RWPE2 (cell line): ENCODE results near the gene RSPH3.

Source experiments
- ATAC-seq: fragments of 200-7000 bp; cut with Tn5 transposase; 3 replicates; pipeline ENCODE4 v1.9.1; 2021; ENCODE audit warnings: low read depth
- DNase-seq: peaks from one replicate; pipeline ENCODE4 v3.0.0-alpha.2; 2020; ENCODE audit warnings: low spot score
- H3K27ac ChIP-seq: fragments of 450-650 bp; 2 replicates; pipeline ENCODE4 v1.5.1; 2017; ENCODE audit warnings: mild to moderate bottlenecking; ENCODE audit not compliant: poor library complexity, severe bottlenecking
- H3K27me3 ChIP-seq: fragments of 250-450 bp; sonication (Bioruptor Pico); 2 replicates; pipeline ENCODE4 v1.5.1; 2021; ENCODE audit warnings: mild to moderate bottlenecking, moderate library complexity; ENCODE audit not compliant: insufficient read depth, poor library complexity, severe bottlenecking
- H3K36me3 ChIP-seq: fragments of 250-450 bp; sonication (Bioruptor Pico); 2 replicates; pipeline ENCODE4 v1.5.1; 2020; ENCODE audit warnings: low read depth, mild to moderate bottlenecking, moderate library complexity
- H3K4me1 ChIP-seq: fragments of 250-450 bp; sonication (Bioruptor Pico); 2 replicates; pipeline ENCODE4 v1.5.1; 2021; ENCODE audit warnings: mild to moderate bottlenecking, moderate library complexity; ENCODE audit not compliant: insufficient read depth, poor library complexity, severe bottlenecking
- H3K4me3 ChIP-seq: fragments of 250-450 bp; sonication (Bioruptor Pico); 2 replicates; pipeline ENCODE4 v1.5.1; 2021; ENCODE audit warnings: mild to moderate bottlenecking, moderate library complexity; ENCODE audit not compliant: severe bottlenecking
- H3K9me3 ChIP-seq: fragments of 250-450 bp; sonication (Bioruptor Pico); 2 replicates; pipeline ENCODE4 v1.5.1; 2021; ENCODE audit warnings: mild to moderate bottlenecking, moderate library complexity; ENCODE audit not compliant: severe bottlenecking
- TF ChIP-seq, protein P1 (sequence below): fragments of 450-650 bp; IDR thresholded peaks from one replicate; pipeline ENCODE4 v1.5.1; 2017; ENCODE audit warnings: mild to moderate bottlenecking, moderate library complexity; ENCODE audit not compliant: poor library complexity, severe bottlenecking

The RSPH3 gene

DNA sequence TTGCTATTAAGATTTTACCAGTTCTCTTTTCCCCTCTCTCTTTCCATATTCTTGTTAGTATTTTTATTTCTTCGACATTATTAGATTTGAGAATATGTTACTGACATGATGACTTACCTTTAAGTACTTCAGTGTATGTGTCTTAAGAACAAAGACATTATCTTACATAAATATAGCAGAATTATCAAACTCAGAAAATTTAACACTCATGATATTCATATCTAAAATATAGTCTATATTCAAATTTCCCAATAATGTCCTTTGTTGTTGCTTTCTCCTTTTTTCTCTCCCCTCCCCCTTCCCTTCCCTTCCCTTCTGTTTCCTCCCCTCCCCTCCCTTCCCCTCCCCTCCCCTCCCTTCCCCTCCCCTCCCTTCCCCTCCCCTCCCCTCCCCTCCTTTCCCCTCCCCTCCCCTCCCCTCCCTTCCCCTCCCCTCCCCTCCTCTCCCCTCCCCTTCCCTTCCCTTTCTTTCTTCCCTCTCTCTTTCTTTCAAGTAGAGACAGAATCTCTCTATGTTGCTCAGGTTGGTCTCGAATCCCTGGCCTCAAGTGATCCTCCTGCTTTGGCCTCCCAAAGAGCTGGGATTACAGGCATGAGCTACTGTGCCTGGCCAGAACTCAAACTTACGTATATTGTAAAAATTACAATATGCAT is 56.5 kb downstream of the RSPH3 start:
- no peak for DNase-seq
- Histone ChIP-seq H3K27me3 (no peaks in the 10 kb centered on the region), H3K36me3 (no peaks in the 10 kb centered on the region), H3K9me3 (peaks cover 2% of the 10 kb centered on the region), H3K4me3 (no peak overlapping the region), H3K27ac (no peak overlapping the region), H3K4me1 (no peaks in the 10 kb centered on the region)
- ATAC-seq, result no peak
- TF ChIP-seq, protein P1, sequence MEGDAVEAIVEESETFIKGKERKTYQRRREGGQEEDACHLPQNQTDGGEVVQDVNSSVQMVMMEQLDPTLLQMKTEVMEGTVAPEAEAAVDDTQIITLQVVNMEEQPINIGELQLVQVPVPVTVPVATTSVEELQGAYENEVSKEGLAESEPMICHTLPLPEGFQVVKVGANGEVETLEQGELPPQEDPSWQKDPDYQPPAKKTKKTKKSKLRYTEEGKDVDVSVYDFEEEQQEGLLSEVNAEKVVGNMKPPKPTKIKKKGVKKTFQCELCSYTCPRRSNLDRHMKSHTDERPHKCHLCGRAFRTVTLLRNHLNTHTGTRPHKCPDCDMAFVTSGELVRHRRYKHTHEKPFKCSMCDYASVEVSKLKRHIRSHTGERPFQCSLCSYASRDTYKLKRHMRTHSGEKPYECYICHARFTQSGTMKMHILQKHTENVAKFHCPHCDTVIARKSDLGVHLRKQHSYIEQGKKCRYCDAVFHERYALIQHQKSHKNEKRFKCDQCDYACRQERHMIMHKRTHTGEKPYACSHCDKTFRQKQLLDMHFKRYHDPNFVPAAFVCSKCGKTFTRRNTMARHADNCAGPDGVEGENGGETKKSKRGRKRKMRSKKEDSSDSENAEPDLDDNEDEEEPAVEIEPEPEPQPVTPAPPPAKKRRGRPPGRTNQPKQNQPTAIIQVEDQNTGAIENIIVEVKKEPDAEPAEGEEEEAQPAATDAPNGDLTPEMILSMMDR, result no peak

DNA sequence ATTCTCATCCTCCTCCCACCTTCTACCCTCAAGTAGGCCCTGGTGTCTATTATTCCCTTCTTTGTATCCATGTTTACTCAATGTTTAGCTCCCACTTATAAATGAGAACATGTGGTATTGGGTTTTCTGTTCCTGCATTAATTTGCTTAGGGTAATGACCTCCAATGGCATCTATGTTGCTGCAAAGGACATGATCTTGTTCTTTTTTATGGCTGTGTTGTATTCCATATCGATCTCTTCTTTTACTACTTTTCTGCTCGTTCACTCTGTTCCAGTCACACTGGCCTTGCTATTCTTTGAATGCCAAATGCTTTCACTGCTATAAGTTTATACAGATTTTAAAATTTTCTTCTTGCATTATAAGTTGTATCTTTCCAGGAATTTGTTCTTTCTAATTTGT is 57.7 kb downstream of the RSPH3 start:
- Histone ChIP-seq H3K4me3 (no peak overlapping the region), H3K27ac (no peak overlapping the region), H3K36me3 (no peaks in the 10 kb centered on the region), H3K4me1 (no peaks in the 10 kb centered on the region), H3K27me3 (no peaks in the 10 kb centered on the region), H3K9me3 (peaks cover 2% of the 10 kb centered on the region)
- TF ChIP-seq, protein P1, result no peak
- no peak for ATAC-seq
- no peak for DNase-seq

DNA sequence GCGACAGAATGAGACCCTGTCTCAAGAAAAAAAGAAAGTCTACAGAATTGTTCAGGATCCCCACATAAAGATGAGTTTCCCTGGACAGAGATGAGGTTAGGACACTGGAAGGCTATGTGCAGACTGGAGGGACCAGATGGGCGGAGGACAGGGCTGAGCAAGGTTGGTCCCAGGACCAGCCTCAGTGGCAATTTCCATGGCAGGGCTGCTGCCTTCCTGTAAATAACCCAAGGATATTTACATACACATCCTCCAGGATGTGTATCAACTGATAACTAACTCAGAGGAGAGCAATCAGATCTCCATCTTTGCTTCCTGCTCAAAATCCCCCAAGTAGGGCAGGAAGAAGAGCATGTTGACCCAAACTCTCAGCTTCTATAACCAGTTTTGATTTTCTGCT is 58.8 kb downstream of the RSPH3 start:
- Histone ChIP-seq H3K27me3 (no peaks in the 10 kb centered on the region), H3K9me3 (peaks cover 2% of the 10 kb centered on the region), H3K4me3 (no peak overlapping the region), H3K4me1 (no peaks in the 10 kb centered on the region), H3K36me3 (no peaks in the 10 kb centered on the region), H3K27ac (no peak overlapping the region)
- ATAC-seq (no peak), DNase-seq (no peak)
- TF ChIP-seq, protein P1, result no peak

DNA sequence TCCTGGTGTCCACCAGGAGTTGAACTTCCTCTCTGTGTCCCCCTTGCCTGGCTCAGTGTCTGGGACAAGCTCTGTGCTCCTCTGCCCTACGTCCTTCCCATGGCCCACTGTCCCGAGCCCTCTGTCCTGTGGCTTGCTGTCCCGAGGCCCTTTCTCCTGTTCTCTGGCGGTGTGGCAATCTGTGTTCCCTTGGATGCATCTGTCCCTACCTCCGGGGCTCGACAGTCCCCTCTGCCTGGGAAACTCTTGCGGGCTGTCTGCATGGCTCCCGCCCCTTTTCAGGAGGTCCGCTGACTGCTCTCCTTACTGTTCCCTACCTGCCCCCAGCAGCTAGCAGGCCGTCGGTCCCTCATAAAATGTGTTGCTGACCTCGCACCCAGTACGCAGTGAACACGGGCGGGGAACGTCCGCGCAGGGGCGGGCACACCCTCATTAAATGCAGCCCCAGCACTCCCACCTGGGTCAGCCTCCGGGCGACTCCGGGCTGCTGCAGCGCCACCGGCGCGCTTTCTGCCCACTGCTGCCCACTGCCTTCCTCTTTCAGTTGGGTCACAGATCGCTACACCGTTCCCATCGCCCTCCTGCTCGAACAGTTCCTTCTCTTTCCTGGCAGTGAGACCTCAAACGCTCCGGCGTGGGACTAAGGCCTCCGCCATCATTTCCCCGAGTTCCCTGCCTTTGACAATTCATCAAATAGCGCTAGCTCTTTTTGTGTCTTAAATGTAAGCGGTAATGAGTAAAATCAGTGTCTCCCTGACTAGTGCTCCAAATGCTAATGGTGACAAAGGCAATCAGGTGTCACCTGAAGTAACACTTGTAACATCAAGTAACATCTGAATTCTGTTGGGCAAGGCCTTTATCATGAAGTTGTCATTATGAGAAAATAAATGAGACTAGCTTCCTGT is 60.5 kb downstream of the RSPH3 start:
- Histone ChIP-seq H3K27me3 (no peaks in the 10 kb centered on the region), H3K36me3 (no peaks in the 10 kb centered on the region), H3K27ac (no peak overlapping the region), H3K4me3 (no peak overlapping the region), H3K9me3 (peaks cover 2% of the 10 kb centered on the region), H3K4me1 (no peaks in the 10 kb centered on the region)
- DNase-seq, result no peak
- TF ChIP-seq, protein P1, result no peak
- no peak for ATAC-seq
